Stimulated activated effector memory CD8-positive, alpha-beta T cell treated with anti-CD3 and anti-CD28 coated beads, Interleukin-12 subunit alpha, Interleukin-12 subunit beta, amount 100 ng/mL, for 72 hours (primary cell): ENCODE measurements around the gene CCDC15.

ENCODE experiments used
- ATAC-seq: fragments of 150-1000 bp; cut with Tn5 transposase; 2 replicates; pipeline ENCODE4 v1.10.0; 2021
- DNase-seq, 2 donors: peaks; one replicate each; pipeline ENCODE4 v3.0.0; 2021 to 2022; ENCODE audit warnings: low spot score in 2 of 2
- H3K27ac Mint-ChIP-seq: one replicate; pipeline ENCODE4 v1.8.0; 2022; ENCODE audit warnings: mild to moderate bottlenecking, mixed read lengths
- H3K36me3 Mint-ChIP-seq: one replicate; pipeline ENCODE4 v1.8.0; 2022; ENCODE audit warnings: mild to moderate bottlenecking, mixed read lengths
- H3K4me1 Mint-ChIP-seq: one replicate; pipeline ENCODE4 v1.8.0; 2022; ENCODE audit warnings: mixed read lengths
- H3K4me3 Mint-ChIP-seq: one replicate; pipeline ENCODE4 v1.8.0; 2022; ENCODE audit warnings: mild to moderate bottlenecking, mixed read lengths
- H3K9me3 Mint-ChIP-seq: one replicate; pipeline ENCODE4 v1.8.0; 2022; ENCODE audit warnings: mixed read lengths

CCDC15 gene

DNA sequence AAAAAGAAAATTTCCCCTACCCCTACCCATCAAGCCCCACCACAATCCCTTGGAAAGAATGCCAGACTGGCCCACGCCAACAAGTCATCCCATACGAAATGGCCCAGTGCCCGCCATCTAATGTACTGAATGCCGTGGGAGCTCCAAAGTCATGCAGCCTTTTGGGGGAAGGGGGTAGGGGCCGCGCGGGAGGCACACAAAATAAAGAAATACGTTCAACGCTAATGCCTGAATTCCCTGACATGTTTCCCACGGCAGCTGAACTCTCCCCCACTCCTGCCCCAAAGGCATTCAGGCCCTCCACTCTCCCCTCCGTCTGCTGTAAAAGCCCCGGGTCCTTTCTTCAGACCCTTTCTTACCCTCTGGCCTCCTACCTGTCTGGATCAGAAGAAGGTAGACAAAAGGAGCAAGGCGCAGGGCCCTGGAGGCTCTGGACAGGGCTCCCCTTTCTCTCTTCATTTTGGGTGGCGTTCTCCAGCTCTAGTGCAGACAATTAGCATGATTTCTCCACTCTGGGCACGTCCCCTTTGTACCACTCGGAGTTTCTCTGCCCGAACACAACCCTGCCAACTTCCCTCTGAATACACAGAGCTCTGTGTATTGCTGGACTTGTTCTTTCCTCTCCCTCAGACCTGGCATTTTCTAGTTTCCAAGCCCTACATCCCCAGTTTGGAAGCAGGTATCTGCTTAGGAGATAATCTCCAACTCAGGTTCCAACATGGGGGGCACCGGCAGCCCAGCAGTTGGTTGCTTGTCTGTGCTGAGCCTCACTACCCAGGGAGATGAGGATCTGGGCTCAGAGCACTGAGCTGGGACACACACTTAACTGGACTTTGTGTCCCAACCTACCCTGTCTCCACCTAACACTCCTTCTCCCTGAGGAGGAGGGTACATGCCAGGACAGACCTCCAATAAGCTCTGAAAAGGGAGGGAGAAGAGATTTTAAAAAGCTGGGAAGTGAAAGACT is 18.2 kb upstream of the CCDC15 start, which contains the start of gene HEPACAM:
HEPACAM (minus strand) TSS at position 500 of the 967 bp plus-strand sequence; CDS start at position 459, 41 bp downstream.
- Mint-ChIP-seq H3K4me3 (no peak within 1 kb of the TSS), H3K36me3 (no peaks in the 10 kb centered on the region), H3K9me3 (no peaks in the 10 kb centered on the region), H3K4me1 (no peaks in the 10 kb centered on the region), H3K27ac (no peak within 1 kb of the TSS)
- peak in 1 of 2 donors; percentile 30 for DNase-seq
- ATAC-seq, result no peak

DNA sequence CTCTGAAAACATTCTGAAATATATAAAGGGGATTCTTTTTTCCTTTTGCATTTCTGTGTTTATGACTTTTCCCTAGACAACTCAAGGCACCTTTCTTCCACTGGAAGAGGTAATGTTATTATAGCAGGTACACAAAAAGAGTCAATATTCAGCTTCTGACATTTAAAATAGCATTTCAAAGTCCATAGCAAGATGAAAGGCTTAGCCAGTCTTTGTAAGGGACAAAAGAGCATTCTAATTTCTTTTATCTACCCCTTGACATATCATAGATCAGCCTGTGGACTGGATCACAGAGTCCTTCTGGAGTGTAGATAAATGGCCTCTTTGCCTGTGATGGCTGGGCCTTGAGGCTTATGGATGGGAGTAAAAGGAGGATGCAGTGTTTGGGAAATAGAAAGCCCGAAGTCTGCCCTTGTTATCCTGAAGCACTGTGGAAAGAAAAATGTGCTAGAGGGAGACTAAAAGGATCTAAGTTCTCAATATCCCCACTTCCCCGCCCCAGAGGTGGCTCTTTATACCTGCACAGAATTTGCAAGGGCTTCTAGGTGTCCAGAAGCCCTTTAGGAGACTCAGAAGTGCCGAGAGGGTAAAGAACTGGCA is 16.6 kb upstream of the CCDC15 start:
- ATAC-seq (no peak), DNase-seq (no peak)
- Mint-ChIP-seq H3K27ac (no peak overlapping the region), H3K9me3 (no peaks in the 10 kb centered on the region), H3K36me3 (no peaks in the 10 kb centered on the region), H3K4me1 (no peaks in the 10 kb centered on the region), H3K4me3 (no peak overlapping the region)

DNA sequence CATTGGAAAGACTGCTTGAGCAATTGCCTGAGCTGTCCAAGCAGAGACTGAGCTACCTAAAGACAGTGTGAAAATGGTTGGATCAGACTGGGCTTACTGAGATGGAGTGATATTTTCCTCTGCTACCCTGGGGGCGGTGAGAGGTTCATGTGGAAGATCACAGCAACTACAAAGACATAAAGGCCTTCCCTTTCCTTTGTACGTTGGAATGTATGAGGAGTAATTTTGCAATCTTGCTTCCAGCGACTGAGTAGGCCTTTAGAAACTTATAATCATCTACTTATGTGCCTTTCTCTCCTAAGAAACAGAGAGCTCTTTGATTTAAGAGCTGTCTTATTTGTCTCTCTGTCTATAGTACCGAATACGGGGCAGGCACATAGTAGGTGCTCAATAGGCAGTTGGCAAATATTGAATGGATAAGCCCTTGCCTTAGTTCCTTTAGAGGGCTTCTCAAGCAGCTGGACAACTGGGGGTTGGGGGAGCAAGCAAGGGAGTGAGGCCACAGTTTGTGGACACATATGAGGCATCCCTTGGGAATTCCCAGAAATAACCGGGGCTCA is 15.7 kb upstream of the CCDC15 start:
- no peak overlapping the region for H3K4me3 Mint-ChIP-seq
- no peaks in the 10 kb centered on the region for H3K36me3 Mint-ChIP-seq
- no peaks in the 10 kb centered on the region for H3K4me1 Mint-ChIP-seq
- ATAC-seq (no peak), DNase-seq (peak in 1 of 2 donors; percentile 34)
- no peaks in the 10 kb centered on the region for H3K9me3 Mint-ChIP-seq
- no peak overlapping the region for H3K27ac Mint-ChIP-seq

DNA sequence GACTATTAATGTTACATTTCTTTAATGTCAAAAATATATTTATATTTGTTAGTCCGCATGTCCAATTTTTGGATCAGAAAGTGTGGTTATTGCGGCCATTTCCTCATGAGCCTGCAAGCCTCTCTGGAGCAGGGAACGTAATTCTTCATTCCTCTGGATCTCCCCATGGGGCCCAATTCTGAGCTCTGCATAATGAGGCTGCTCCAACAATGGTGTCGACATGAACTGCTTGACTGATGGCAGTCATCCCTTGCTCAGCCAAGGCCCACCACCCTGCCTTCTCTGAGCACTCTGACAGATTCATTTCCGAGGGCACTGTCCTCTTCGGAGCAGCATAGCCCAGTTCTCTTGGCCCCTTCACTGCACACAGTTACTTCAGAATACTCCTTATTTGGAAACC is 15.0 kb upstream of the CCDC15 start:
- no peak for ATAC-seq
- Mint-ChIP-seq H3K4me3 (no peak overlapping the region), H3K36me3 (no peaks in the 10 kb centered on the region), H3K9me3 (no peaks in the 10 kb centered on the region), H3K4me1 (peaks cover 4% of the 10 kb centered on the region), H3K27ac (no peak overlapping the region)
- DNase-seq, result no peak

DNA sequence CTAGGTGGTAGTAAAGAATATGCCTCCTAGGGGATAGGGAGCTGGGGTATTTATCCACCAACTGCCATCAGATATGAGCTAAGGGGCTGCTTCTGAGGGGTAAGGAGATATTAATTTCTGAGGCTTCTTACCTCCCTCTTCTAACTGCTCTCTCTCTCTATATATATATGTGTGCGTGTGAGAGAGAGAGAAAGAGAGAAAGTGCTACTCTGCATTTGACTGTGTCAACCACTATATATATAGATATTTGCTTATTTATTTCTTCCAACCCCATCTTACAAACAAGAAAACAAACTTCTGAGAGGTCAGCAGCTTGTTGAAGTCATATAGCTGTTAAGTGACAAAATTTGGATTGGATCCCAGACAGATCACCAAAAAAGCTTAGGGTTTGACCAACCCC is 12.3 kb upstream of the CCDC15 start:
- no peaks in the 10 kb centered on the region for H3K9me3 Mint-ChIP-seq
- no peak overlapping the region for H3K27ac Mint-ChIP-seq
- peaks cover 5% of the 10 kb centered on the region for H3K4me1 Mint-ChIP-seq
- H3K36me3 Mint-ChIP-seq, result no peaks in the 10 kb centered on the region
- ATAC-seq (no peak), DNase-seq (no peak)
- no peak overlapping the region for H3K4me3 Mint-ChIP-seq

DNA sequence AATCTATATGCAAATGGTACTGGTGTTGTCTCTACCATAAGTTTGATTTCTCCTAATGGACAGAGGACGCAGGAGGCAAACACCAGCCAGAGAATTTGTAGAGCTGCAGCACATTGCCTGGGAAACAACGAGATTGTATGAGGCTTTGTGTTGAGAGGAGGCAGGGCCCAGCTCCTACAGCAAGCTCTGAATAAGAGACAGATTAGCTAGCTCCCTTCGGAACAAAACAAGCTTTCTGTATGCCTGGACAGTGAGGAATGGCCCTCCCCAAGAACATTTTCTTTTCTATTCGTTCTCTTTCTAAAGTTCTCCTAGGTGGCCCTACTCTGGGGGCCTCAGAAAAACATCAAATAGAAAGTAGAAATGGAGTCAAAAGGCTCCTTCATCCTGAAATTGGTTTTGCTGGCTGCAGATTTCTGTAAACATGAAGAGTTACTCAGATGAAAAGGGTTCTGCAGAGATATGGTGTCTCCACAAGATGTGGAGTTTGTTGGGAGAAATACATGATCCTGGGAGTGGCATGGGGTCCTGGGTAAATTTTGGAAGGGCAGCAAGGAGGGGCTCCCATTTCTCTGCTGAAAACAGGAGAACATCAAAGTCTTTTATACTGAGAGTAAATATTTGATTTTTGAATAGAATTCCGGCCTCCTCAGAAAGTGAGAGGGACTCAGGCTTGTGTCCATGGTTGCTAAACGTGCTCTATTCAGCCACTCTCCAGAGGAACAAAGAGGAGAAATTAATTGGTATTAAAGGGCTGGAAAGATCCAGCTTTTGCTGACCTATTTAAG is 11.3 kb upstream of the CCDC15 start:
- H3K4me3 Mint-ChIP-seq, result no peak overlapping the region
- ATAC-seq (no peak), DNase-seq (no peak)
- H3K27ac Mint-ChIP-seq, result no peak overlapping the region
- H3K36me3 Mint-ChIP-seq, result no peaks in the 10 kb centered on the region
- H3K9me3 Mint-ChIP-seq, result no peaks in the 10 kb centered on the region
- peaks cover 5% of the 10 kb centered on the region for H3K4me1 Mint-ChIP-seq

DNA sequence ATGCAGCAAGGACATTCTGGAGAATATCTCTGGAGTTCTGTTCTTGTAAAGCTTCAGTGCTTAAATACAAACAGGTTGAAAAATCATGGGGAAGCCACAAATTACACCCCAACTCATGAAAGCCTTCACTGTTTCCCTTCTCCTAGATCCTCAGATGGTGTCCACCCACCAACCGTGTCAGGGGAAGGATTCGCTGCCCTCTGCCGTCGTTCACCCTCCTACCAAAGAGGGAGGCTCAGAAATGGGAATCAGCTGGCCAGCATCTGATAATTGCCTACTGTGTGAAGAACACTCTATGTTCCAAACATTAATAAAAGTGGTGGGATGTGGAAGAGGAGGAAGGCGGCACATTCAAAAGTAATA is 10.8 kb upstream of the CCDC15 start:
- DNase-seq (no peak), ATAC-seq (no peak)
- peaks cover 5% of the 10 kb centered on the region for H3K4me1 Mint-ChIP-seq
- no peaks in the 10 kb centered on the region for H3K36me3 Mint-ChIP-seq
- no peak overlapping the region for H3K4me3 Mint-ChIP-seq
- H3K27ac Mint-ChIP-seq, result no peak overlapping the region
- H3K9me3 Mint-ChIP-seq, result peaks cover under 1% of the 10 kb centered on the region

DNA sequence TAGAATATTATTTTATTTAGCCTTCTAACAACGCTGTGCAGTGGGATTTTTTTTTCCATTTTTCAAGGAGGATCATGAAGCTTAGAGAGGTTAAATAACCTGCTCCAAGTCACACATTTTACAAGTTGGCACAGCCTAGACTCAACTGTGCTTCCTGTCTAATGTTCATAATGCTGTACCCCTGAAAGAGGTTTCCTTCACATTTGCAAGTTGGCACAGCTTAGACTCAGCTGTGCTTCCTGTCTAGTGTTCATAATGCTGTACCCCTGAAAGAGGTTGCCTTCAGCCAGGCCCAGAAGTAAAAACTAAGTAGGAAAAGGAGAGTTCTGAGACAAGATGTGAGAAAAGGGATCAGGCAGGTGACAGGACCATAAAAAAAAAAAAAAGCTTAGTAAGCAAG is 10.3 kb upstream of the CCDC15 start:
- H3K27ac Mint-ChIP-seq, result peak overlapping the region; percentile 30

DNA sequence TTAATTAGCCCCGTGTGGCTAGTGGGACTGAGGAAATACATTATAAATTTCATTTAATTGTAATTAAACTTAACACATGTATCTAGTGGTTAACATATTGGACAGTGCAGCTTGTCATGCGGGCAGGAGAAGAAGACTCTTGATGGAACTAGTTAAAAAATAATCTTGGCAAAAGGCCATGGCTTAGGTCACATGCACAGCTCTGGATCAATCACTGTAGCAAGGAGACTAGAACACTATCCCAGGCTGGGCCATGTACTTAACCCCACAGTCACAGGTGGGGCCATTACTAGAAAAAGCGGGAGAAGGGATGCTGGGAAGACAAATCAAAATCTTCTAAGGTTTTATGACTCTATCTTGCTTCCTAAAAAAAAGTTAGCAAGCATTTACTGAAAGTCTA is 9.4 kb upstream of the CCDC15 start:
- peaks cover 7% of the 10 kb centered on the region for H3K9me3 Mint-ChIP-seq
- no peak overlapping the region for H3K27ac Mint-ChIP-seq
- DNase-seq, result no peak
- peaks cover 5% of the 10 kb centered on the region for H3K4me1 Mint-ChIP-seq
- H3K36me3 Mint-ChIP-seq, result no peaks in the 10 kb centered on the region
- ATAC-seq, result no peak
- no peak overlapping the region for H3K4me3 Mint-ChIP-seq

More for the DNA sequence above, 10.3 kb upstream of the CCDC15 start:
- peaks cover 5% of the 10 kb centered on the region for H3K4me1 Mint-ChIP-seq
- ATAC-seq, result no peak
- no peak for DNase-seq
- H3K9me3 Mint-ChIP-seq, result peaks cover 6% of the 10 kb centered on the region
- no peak overlapping the region for H3K4me3 Mint-ChIP-seq
- H3K36me3 Mint-ChIP-seq, result no peaks in the 10 kb centered on the region

DNA sequence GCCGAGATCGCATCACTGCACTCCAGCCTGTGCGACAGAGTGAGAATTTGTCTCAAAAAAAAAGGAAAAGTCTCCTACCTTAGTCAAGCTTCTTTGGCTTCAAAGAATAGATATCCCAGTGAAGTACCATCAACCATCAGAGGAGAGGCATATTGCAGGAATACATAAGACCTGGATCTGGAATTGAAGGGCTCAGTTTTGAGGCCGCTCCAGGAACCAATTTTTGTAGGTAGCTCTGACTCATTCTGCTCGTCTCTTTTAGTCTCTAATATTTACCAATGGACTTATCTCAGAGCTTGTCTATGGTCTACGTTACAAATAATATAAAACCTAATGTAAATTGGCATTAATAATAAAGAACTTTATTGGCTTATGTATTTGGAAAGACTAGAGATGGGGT is 8.2 kb upstream of the CCDC15 start:
- H3K27ac Mint-ChIP-seq, result no peak overlapping the region
- DNase-seq (no peak), ATAC-seq (no peak)
- H3K4me3 Mint-ChIP-seq, result no peak overlapping the region
- peaks cover 7% of the 10 kb centered on the region for H3K9me3 Mint-ChIP-seq
- no peaks in the 10 kb centered on the region for H3K36me3 Mint-ChIP-seq
- H3K4me1 Mint-ChIP-seq, result peaks cover 5% of the 10 kb centered on the region

DNA sequence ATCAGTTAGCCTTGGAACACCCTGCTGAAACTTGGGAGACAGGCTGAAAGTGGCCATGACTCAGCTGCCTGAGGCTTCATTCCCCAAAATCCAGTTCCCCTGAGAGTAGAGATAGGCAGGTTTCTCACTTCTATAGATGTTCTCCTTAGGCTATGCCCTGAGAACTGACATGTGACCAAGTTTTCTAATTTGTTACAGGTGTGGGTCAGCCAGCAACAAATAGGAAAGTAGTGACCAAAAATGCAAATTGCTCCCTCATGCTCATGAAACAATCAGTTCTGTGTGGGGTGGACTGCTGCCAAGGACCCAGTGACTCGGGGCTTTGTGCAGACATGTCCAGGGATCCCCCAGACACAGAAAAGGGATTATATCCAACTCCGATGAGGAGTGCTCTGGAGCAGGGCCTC is 7.3 kb upstream of the CCDC15 start:
- DNase-seq (no peak), ATAC-seq (no peak)
- Mint-ChIP-seq H3K27ac (no peak overlapping the region), H3K4me3 (no peak overlapping the region), H3K36me3 (no peaks in the 10 kb centered on the region), H3K4me1 (peaks cover 5% of the 10 kb centered on the region), H3K9me3 (peaks cover 7% of the 10 kb centered on the region)

DNA sequence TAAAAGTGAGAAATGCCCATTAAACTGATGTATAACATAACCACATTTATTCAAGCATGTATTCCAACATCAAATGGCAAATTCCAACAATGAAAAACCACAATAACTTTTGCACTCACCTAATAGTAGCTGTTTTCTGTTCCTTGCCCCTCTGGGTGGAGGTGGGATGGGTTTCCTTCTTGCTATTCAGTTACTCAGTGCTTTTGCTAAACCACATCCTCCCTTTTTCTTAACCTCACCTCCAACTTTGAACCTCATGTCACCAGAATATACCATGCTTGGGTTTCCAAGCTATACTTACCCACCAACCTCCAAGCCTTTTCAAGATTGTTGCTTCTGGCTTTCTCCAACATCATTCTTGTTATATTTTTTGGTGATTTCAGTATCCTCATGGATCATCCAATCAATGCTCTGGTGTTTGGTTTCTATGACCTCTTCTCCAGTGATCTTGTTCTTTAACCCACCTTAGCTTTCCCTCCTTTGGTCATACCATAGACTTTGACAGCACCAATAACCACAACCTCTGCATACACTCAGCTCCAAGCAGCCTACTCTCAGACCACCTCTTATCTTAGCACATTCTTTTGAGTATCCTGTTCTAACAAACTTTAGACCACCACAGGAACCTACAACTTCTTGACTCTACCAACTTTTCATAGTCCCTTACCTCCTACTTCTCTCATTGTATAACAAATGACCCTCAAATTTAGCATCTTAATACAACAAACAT is 3.2 kb upstream of the CCDC15 start:
- H3K27ac Mint-ChIP-seq, result no peak overlapping the region
- no peak overlapping the region for H3K4me3 Mint-ChIP-seq
- ATAC-seq, result peak; percentile 42
- H3K4me1 Mint-ChIP-seq, result no peaks in the 10 kb centered on the region
- DNase-seq, result no peak
- no peaks in the 10 kb centered on the region for H3K36me3 Mint-ChIP-seq
- H3K9me3 Mint-ChIP-seq, result peaks cover 7% of the 10 kb centered on the region

DNA sequence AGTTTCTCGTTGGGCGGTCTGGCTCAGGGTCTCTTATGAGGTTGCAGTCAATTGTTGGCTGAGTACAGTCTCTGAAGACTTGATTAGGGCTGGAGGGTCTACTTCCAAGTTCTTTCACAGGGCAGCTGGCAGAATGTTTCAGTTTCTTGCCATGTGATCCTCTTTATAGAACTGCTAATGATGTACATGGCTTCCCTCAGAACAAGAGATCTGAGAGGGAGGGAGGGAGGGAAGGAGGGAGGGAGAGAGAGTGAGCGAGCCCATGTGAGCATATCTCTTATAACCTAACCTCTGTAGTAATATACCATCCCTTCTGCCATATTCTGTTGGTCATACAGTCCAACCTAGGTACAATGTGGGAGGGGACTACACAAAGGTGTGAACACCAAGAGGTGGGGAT is 2.7 kb upstream of the CCDC15 start:
- no peak overlapping the region for H3K27ac Mint-ChIP-seq
- peaks cover 7% of the 10 kb centered on the region for H3K9me3 Mint-ChIP-seq
- no peaks in the 10 kb centered on the region for H3K36me3 Mint-ChIP-seq
- ATAC-seq (no peak), DNase-seq (no peak)
- no peak overlapping the region for H3K4me3 Mint-ChIP-seq
- no peaks in the 10 kb centered on the region for H3K4me1 Mint-ChIP-seq

DNA sequence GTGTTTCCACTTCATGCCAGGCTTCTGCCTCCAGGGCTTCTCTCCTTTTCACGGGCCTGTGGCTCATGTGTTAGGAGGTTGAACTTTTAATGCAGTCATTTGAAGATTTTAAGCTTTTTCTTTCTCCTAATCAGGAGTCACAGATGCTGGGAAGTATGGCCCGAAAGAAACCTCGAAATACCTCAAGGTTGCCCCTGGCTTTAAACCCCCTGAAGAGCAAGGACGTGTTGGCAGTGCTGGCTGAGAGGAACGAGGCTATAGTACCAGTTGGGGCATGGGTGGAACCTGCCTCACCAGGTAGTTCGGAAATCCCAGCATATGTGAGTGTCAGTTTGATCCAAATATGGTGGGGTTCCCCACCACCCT is 571 bp downstream of the CCDC15 start:
- DNase-seq (no peak), ATAC-seq (no peak)
- Mint-ChIP-seq H3K36me3 (no peaks in the 10 kb centered on the region), H3K9me3 (no peaks in the 10 kb centered on the region), H3K4me3 (no peak overlapping the region), H3K27ac (no peak overlapping the region), H3K4me1 (no peaks in the 10 kb centered on the region)

DNA sequence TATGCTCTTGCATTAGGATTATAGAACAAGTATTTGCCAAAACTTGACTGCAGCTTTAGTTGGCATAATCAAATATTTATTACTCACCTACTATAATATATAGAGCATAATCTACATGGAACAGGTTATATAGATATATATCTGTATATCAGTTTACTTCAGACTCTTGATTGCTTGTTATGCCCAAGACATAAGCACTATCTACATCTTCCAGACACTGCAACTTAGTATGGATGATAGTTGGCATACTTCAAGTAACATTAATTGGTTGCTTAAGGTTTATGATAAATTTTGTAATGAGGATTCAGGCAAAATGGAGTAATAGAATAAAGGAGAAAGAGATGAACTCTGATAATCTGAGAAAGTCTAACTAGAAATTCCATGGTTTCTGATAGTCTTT is 1.0 kb downstream of the CCDC15 start:
- H3K27ac Mint-ChIP-seq, result no peak overlapping the region
- DNase-seq (no peak), ATAC-seq (no peak)
- H3K4me1 Mint-ChIP-seq, result no peaks in the 10 kb centered on the region
- H3K36me3 Mint-ChIP-seq, result no peaks in the 10 kb centered on the region
- H3K4me3 Mint-ChIP-seq, result no peak overlapping the region
- H3K9me3 Mint-ChIP-seq, result no peaks in the 10 kb centered on the region
